GDM1 (cell line): Measurements from ENCODE around the gene IBA57.

Experiments
- DNase-seq: peaks from one replicate; lab custom pipeline; 2025; lab: John Stamatoyannopoulos, UW

The IBA57 gene

GRCh38 chr1:228165372-228166169, at the start of gene IBA57:
TSS of gene IBA57 (plus strand) at chr1:228165804. CDS start at chr1:228165817, 13 bp downstream.
- DNase-seq: peak; percentile 97

- no peak for DNase-seq
Observed at GRCh38 chr1:228117335-228117734, 48.3 kb upstream of the IBA57 start.

- no peak for DNase-seq
Observed at GRCh38 chr1:228118040-228118439, 47.6 kb upstream of the IBA57 start.

GRCh38 chr1:228120351-228120750, 45.3 kb upstream of the IBA57 start:
- no peak for DNase-seq

GRCh38 chr1:228120857-228121489, 44.6 kb upstream of the IBA57 start:
- DNase-seq: no peak

GRCh38 chr1:228122921-228123441, 42.6 kb upstream of the IBA57 start:
- DNase-seq: no peak

GRCh38 chr1:228123505-228123904, 42.1 kb upstream of the IBA57 start:
- DNase-seq: no peak

- DNase-seq: no peak
Observed at GRCh38 chr1:228125185-228125584, 40.4 kb upstream of the IBA57 start.

- DNase-seq: no peak
Observed at GRCh38 chr1:228131766-228132165, 33.8 kb upstream of the IBA57 start.

GRCh38 chr1:228134591-228134990, 31.0 kb upstream of the IBA57 start:
- no peak for DNase-seq

- no peak for DNase-seq
Observed at GRCh38 chr1:228136901-228137300, 28.7 kb upstream of the IBA57 start.

GRCh38 chr1:228139406-228139930, 26.1 kb upstream of the IBA57 start:
- DNase-seq: no peak

GRCh38 chr1:228139931-228140723, 25.5 kb upstream of the IBA57 start, which contains the start of gene GUK1:
TSS of gene GUK1 (plus strand) at chr1:228140279. CDS start at chr1:228140303, 24 bp downstream.
- DNase-seq: peak; percentile 100

GRCh38 chr1:228140724-228141225, 24.8 kb upstream of the IBA57 start:
- DNase-seq: no peak

GRCh38 chr1:228141226-228142044, 24.2 kb upstream of the IBA57 start:
- no peak for DNase-seq

GRCh38 chr1:228142155-228142691, 23.4 kb upstream of the IBA57 start:
- no peak for DNase-seq

- no peak for DNase-seq
Observed at GRCh38 chr1:228142701-228143136, 22.9 kb upstream of the IBA57 start.

GRCh38 chr1:228143480-228144192, 22.0 kb upstream of the IBA57 start:
- DNase-seq: no peak

- no peak for DNase-seq
Observed at GRCh38 chr1:228144193-228144992, 21.2 kb upstream of the IBA57 start.
